Activated naive CD4-positive, alpha-beta T cell treated with anti-CD3 and anti-CD28 coated beads, Interleukin-2, amount 50 U/mL, for 72 hours (primary cell): Measurements from ENCODE around the gene POLR1D. TPM values are rescaled to one million over a fixed set of nuclear protein-coding genes. Genes with fewer than 3 reads are reported as not detected.
A peak's percentile ranks its signal among the peaks of the same experiment; 100 is the strongest.

Experiments
- ATAC-seq, 2 donors: fragments of 150-1000 bp; cut with Tn5 transposase; 2 replicates each; pipeline ENCODE4 v1.10.0; 2021; ENCODE audit warnings: mild to moderate bottlenecking in 2 of 2, moderate library complexity in 2 of 2
- DNase-seq, 2 donors: peaks; one replicate each; pipeline ENCODE4 v3.0.0; 2021 to 2022; ENCODE audit warnings: low spot score in 2 of 2
- H3K27ac Mint-ChIP-seq, 2 donors: one replicate each; pipeline ENCODE4 v1.8.0; 2022; ENCODE audit warnings: mild to moderate bottlenecking in 2 of 2, mixed read lengths in 2 of 2
- H3K36me3 Mint-ChIP-seq, 2 donors: one replicate each; pipeline ENCODE4 v1.8.0; 2022; ENCODE audit warnings: mixed read lengths in 2 of 2
- H3K9me3 Mint-ChIP-seq, 2 donors: one replicate each; pipeline ENCODE4 v1.8.0; 2022; ENCODE audit warnings: mixed read lengths in 2 of 2
- total RNA-seq, 2 donors: library from RNA; stranded (reverse); gene quantifications; one replicate each; pipeline ENCODE4 v1.2.3, GENCODE V29; 2022

The POLR1D gene, protein sequence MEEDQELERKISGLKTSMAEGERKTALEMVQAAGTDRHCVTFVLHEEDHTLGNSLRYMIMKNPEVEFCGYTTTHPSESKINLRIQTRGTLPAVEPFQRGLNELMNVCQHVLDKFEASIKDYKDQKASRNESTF
- total RNA-seq, result 100 to 1,000 TPM; 159 to 166 TPM

DNA sequence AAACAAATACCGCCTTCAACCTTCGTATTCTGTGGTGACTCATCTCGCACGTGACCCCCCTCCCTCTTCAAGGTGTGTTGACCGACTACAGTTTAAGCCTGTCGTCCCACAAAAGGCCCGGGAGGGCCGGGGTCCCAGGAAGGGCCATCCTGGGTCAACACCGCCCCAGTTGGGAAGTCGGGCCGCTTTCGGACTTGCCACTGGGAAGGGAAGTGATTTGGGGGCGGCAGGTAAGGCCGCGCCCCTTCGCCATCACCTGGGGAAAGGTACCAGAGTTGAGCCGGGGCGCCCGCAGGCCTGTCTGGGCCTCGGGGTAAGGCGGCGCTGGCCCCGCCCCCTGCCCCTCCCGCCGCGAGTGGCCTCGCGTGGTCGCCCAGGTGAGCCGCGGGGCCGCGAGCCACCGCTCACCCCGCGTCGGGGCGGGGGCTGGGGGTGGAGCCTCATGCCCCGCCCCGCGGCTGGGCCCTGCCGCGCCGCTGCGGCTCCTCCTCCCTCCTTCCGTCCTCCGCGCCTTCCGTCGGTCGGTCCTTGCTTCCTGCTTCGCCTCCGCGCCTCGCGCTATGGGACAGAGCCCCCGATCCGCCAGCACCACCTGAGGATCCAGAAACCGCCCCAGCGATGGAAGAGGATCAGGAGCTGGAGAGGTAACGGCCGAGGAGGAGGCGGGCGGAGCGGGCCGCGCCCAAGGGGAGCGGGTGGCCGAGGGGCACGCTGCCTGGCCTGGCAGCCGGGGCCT lies at the start of gene POLR1D:
TSS of gene POLR1D (plus strand) at position 527 of the 736 bp plus-strand sequence. CDS start at position 619, 92 bp downstream.
- ATAC-seq (peak; percentile 69 to 76), DNase-seq (peak; percentile 77 to 88)
- Mint-ChIP-seq H3K27ac (peak within 1 kb of the TSS; percentile 90 to 95), H3K9me3 (no peaks in the 10 kb centered on the region), H3K36me3 (peaks cover 39% of the 10 kb centered on the region in 2 donors)

DNA sequence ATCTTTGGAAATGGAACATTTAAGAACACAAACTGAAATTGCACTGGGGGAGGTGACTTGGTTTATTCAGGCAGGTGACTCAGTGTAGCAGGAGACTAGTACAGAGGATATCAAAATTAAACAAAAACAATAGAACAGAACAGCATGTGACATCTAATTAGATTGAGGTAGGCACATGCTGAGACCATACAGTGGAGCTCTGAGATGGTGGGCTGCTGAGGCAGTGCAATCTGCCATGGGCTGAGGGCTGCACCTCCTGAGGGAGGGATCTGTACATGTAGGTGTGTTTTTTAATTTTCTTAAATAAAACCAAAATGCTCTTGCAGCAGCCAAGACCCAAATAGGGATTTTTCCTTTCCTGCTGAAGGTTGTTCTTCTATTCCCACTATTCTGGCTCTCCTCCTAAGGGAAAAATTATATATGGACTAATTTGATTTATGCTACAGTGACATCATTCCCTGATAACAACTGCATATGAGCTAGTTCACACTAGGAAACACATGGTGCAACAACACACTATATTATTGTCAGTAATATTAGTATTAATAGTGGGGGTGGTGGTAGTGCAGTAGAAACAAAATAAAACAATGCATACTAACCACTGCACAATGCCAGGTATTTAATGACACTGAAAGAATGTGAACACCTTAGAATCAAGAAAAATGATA lies 49.3 kb upstream of the POLR1D start:
- no peaks in the 10 kb centered on the region for H3K9me3 Mint-ChIP-seq
- ATAC-seq (no peak), DNase-seq (no peak)
- no peaks in the 10 kb centered on the region for H3K36me3 Mint-ChIP-seq
- H3K27ac Mint-ChIP-seq, result no peak overlapping the region

DNA sequence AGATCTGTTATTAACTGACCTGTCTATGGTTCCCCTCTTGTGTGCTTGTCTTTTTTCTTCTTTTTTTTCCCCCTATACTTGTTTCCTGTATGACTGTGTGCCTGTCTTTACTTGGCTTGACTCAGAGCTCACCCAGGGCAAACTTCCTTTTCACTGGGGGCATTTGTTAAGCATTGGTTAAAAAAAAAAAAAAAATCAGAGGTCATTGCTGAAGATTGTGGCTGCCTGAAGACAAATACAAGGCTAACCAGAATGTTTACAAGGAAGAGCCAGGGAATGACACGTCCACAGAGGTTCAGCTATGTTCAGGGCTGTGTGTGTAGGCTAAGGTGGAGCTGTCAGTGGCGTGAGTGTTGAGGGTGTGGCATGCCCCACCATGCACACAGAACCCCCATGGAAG lies 48.4 kb upstream of the POLR1D start:
- no peak for DNase-seq
- Mint-ChIP-seq H3K9me3 (no peaks in the 10 kb centered on the region), H3K27ac (no peak overlapping the region), H3K36me3 (no peaks in the 10 kb centered on the region)
- peak in 1 of 2 donors; percentile 40 for ATAC-seq

DNA sequence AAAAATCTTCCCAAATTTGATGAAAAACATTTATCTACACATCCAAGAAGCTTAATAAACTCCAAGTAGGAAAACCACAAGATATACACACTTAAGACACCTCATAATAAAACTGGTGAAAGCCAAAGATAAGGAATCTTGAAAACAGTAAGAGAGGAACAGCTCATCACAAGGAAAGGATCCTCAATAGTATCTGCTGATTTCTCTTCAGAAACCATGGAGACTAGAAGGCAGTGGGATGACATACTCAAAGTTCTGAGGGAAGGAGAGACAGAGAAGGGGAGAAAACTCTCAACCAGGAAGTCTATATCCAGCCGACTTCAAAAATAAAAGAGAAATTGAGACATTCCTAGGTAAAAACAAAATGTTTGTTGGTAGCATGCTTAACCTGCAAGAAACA lies 47.0 kb upstream of the POLR1D start:
- H3K36me3 Mint-ChIP-seq, result no peaks in the 10 kb centered on the region
- DNase-seq, result no peak
- H3K27ac Mint-ChIP-seq, result no peak overlapping the region
- no peaks in the 10 kb centered on the region for H3K9me3 Mint-ChIP-seq
- ATAC-seq, result no peak

DNA sequence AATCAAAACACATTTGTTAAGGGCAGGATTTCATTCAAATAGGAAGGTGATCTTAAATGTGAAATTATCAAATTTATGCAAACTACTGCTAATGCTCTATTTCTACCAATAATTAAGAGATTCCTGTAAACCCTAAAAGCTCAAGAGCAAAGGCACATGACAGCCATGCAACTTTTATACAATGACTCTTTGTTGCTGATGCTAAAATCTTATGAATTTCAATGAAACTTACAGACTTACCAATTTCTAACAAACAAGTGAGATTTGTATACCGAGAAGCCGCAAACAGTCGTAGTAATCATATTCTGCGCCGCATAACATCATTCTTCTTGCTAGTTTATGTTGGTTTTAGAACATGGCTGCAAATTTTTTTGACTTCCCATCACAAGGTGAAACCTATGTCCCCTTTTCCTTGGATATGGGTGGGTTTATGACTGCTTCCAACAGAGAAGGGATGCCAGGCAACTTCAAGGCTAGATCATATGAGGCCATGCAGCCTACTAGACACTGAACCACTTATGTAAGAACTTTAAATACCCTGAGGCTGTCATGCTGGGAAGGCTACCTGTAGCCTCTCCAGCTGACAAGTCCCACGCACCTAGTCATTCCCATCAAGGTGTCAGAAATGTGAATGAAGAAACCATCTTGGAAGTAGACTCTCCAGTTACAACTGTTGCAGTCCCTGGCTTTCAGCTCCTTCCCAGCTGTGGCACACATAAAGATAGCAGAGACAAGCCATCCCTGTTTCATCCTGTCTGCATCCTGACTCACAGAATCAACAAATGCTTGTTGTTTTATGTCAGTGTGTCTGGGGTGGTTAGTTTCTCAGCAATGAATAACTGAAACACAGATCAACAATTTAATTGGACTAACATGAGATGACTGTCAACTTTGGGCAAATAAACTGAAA lies 43.3 kb upstream of the POLR1D start:
- peaks cover 5% of the 10 kb centered on the region in 2 donors for H3K36me3 Mint-ChIP-seq
- H3K27ac Mint-ChIP-seq, result no peak overlapping the region
- H3K9me3 Mint-ChIP-seq, result no peaks in the 10 kb centered on the region
- ATAC-seq, result no peak
- no peak for DNase-seq

DNA sequence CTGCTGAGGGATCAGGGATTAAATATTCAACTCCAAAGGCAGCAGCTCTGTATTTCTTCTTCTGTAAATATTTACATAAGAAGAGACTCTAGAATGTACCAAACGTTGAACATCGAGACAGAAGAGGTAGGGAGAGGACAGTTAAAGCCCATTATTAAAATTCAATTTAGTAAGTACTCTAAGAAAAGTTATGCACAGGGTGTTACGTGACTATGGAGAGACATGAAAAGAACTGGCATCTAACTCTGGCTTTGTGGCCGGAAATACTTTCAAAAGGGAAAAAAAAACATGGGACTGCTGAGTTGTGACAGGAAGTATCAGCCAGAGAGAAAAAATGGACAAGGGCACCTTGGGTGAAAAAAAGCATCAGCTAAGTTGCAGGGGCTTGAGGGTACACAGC lies 38.0 kb upstream of the POLR1D start:
- H3K27ac Mint-ChIP-seq, result peak overlapping the region; percentile 70 to 78
- DNase-seq (no peak), ATAC-seq (no peak)
- H3K36me3 Mint-ChIP-seq, result peaks cover 5% of the 10 kb centered on the region in 2 donors
- no peaks in the 10 kb centered on the region for H3K9me3 Mint-ChIP-seq

DNA sequence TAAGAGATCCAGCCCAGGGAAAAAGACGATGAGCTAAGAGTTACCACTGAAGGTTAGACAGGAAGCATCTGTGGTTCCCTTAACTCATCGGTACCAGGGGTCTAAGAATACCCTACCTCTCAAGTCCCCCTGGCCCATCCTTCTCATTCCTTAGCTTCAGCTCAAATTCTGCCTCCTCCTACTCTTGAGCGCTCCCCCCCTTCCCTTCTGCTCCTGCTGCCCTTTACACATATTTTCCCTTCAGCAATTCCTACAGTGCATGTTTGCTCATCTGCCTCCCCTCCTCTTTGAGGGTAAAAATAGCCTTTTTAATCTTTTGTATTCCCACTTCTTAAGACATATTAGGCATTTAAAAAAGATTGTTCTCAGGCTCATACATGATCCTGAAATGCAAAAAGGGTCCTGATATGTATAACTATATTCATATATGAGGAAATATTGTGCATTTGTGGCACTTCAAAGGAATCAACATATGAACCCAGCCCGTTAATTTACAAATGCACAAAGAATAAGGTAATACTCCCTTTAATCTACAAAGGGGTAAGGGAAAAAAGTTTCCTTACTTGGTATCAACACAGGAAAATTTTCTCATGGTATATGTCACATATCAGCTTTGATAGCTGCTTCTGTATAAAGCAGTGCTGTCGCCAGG lies 34.5 kb upstream of the POLR1D start:
- ATAC-seq, result no peak
- Mint-ChIP-seq H3K36me3 (no peaks in the 10 kb centered on the region), H3K27ac (no peak overlapping the region), H3K9me3 (no peaks in the 10 kb centered on the region)
- DNase-seq, result no peak

DNA sequence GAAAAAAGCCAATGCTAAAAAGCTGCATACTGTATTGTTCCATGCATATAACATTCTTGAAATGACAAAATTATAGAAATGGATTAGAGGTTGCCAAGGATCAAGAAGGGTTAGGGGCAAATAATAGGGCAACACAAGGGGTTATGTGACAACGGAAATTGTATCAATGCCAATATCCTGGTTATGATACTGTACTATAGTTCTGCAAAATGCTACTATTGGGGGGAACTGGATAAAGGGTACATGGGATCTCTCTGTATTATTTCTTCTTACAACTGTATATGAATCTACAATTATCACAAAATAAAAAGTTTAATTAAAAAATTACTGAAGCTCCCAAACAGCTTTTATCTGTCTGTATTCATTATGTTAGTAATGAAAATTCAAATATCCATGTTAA lies 33.3 kb upstream of the POLR1D start:
- no peak for DNase-seq
- no peaks in the 10 kb centered on the region for H3K9me3 Mint-ChIP-seq
- no peaks in the 10 kb centered on the region for H3K36me3 Mint-ChIP-seq
- no peak for ATAC-seq
- no peak overlapping the region for H3K27ac Mint-ChIP-seq

DNA sequence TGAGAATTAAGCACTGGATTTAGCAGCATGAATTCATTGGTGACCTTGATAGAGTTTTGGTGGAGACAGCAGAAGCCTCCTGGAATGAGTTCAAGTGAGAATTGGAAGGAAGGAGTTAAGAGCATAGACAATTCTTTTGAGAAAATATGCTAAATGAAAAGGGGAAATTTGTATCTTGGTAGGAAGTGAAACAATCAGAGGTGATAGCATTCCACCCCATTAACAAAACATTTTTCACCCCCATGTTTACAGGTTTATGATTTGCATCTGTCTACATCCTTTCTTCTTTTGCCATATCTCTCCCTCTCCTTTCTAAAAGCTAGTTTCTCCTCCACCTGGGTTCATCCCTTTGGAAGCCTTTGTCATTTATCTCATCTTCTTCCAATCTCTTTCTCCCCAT lies 28.8 kb upstream of the POLR1D start:
- H3K27ac Mint-ChIP-seq, result no peak overlapping the region
- H3K36me3 Mint-ChIP-seq, result no peaks in the 10 kb centered on the region
- no peaks in the 10 kb centered on the region for H3K9me3 Mint-ChIP-seq
- DNase-seq, result no peak
- no peak for ATAC-seq

DNA sequence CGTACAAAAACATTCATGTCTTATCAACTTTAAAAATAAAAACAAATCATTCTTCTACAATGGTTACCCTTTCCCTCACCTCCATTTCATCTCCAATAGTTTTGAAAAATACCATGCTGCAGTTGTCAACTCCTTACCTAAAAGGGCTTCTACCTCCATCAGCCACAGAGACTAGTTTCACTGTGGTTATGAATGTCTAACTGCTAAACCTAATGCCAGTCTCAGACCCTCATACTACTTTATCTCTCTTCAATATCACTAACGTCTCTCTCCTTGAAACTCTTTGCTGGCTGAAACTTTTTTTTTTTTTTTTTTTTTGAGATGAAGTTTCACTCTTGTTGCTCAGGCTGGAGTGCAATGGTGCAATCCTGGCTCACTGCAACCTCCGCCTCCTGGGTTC lies 28.4 kb upstream of the POLR1D start:
- no peak overlapping the region for H3K27ac Mint-ChIP-seq
- H3K36me3 Mint-ChIP-seq, result no peaks in the 10 kb centered on the region
- ATAC-seq, result peak; percentile 49 to 57
- H3K9me3 Mint-ChIP-seq, result no peaks in the 10 kb centered on the region
- no peak for DNase-seq

DNA sequence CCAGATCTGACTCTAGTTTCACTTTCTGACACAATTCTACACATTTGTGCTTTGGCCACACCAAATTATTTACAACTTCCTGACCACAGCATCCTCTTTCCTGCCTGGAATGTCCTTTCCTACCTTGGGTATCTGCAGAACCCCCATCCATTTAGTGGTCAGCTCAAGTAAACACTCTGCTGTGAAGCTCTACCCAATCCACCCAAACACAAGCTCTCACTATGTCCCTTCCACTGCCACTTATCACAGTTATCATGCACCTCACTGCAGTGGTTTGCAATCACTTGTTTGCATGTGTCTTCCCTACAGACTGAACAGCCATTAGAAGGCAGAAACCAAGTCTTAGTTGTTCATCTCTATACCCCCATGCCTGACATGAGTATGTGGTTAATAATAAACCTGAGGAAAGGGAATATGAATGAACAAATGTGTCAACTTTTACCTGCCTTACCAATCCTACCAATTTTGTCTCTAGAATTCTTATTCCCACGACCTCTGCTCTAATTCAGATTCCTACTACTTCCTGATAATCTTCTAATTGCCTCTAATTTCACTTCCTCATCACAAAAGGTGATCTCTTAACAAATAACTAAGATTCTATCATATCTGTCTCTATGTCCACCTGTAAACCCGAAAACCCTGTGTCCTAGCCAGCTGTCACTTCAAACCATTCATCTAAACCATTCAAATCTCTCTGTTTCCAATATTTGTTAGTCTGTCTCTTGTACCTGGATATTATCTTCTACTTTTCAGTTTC lies 26.5 kb upstream of the POLR1D start:
- ATAC-seq (no peak), DNase-seq (no peak)
- Mint-ChIP-seq H3K9me3 (no peaks in the 10 kb centered on the region), H3K36me3 (no peaks in the 10 kb centered on the region), H3K27ac (no peak overlapping the region)

DNA sequence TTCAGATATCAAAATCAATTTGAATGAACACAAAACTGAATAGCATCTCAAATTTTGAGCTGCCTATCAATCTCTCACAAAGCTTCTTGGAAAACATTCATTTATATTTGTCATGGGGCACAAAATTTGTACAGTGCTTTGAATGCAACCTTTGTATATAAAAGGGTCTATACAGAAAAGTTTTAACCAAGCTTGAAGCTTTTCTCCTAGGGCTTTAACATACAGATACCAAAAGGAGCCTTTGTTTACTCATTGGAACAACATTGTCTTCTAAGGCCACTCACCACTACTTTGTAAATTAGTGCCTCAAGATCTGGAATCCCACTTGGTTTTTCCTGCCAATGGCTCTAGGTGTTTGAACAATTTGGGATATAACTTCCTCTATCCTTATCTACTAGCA lies 22.6 kb upstream of the POLR1D start:
- no peak for DNase-seq
- no peak for ATAC-seq
- Mint-ChIP-seq H3K36me3 (no peaks in the 10 kb centered on the region), H3K9me3 (peaks cover 0 to under 1% of the 10 kb centered on the region in 2 donors), H3K27ac (no peak overlapping the region)

DNA sequence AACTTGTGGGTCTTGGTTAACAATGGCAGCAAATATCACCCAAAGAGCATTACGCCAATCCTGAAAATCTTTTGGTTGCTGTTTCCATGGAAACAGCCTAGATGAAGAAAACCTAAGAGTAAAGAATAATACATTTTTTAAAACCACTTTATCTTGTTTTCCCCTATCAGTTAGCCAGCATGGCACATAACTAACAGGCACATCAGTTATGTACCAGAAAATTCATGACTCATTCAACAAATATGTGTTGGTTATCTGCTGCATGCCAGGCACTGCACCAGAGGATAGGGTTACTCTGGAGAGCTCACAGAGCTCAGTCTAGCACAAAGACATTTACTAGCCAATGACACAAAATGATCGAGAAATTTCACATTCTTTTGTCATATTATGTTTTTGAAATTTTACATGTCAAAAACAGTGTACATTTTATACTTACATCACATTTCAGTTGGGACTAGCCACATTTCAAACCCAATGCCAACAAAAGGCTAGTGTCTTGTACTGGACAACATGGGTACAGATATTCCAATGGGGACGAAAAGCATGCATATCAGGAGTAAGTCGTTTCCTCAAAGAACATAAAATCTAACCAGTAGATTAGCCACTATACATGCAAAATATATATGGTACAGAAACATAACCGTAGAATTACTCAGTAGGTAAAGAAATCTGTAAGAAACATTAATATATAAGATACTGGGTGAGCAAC lies 21.7 kb upstream of the POLR1D start:
- H3K27ac Mint-ChIP-seq, result no peak overlapping the region
- peaks cover 0 to 3% of the 10 kb centered on the region in 2 donors for H3K9me3 Mint-ChIP-seq
- DNase-seq, result no peak
- ATAC-seq, result no peak
- H3K36me3 Mint-ChIP-seq, result no peaks in the 10 kb centered on the region

DNA sequence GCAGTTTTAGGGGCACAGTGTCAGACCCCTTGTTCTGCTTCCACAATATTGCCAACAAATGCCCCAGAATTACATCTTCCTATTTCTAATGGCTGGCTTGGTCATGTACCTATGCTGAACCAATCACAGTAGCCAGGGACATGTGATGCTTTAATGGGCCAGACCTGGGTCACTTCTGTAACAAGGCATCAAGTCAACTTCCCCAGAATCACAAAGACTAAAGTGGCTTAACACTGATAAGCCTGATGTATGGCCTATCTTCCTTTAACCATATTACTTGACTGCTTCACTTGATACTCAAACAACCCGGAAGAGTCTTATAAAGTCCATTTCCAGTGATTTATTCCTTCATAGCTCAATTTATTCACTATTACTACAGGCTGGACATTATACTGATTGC lies 21.0 kb upstream of the POLR1D start:
- Mint-ChIP-seq H3K27ac (no peak overlapping the region), H3K36me3 (no peaks in the 10 kb centered on the region), H3K9me3 (peaks cover 0 to 3% of the 10 kb centered on the region in 2 donors)
- ATAC-seq (no peak), DNase-seq (no peak)

DNA sequence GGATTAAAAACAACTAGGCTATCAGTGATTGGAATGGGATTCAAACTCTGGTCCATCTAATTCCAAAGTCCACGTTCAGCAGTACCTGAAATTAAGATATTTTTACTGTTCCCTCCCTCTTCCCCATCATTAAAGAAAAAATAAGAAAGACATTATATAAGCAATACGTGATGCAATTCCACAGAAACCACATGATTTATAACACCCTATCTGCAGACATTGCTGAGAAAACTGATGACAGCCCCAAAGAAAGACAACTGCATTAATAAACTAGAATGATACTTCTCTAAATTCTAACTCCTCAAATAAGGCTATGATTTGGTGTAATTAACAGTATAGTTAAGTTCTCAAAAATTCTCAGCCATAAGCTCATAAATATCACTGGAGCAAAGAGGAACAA lies 20.5 kb upstream of the POLR1D start:
- Mint-ChIP-seq H3K9me3 (peaks cover 0 to 3% of the 10 kb centered on the region in 2 donors), H3K27ac (no peak overlapping the region), H3K36me3 (no peaks in the 10 kb centered on the region)
- no peak for ATAC-seq
- DNase-seq, result no peak
